ENCODE data around the gene STXBP1.

STXBP1 gene

GRCh38 chr9:127733614-127734013 is 121.5 kb downstream of the STXBP1 start:
- Histone ChIP-seq H3K4me3 (ENCODE audit: low read length) (no peak overlapping the region), H3K27ac (ENCODE audit: low read depth, low read length) (no peak overlapping the region), H3K36me3 (ENCODE audit: control insufficient read depth, low read length) (no peaks in the 10 kb centered on the region), H3K4me2 (ENCODE audit: low read length) (peak overlapping the region; percentile 80; the same call in 1 of the 2 replicates), H3K79me2 (ENCODE audit: control insufficient read depth, low read length) (no peaks in the 10 kb centered on the region), H3K9me2 (replicated peaks; ENCODE audit: control insufficient read depth, low read length) (no peaks in the 10 kb centered on the region), H3K4me1 (ENCODE audit: control insufficient read depth, low read length) (peaks cover 17% of the 10 kb centered on the region), H3F3A (ENCODE audit: control insufficient read depth, insufficient read depth) (no peaks in the 10 kb centered on the region; the same call in 1 of the 2 replicates), H3K27me3 (ENCODE audit: control insufficient read depth, low read length) (no peaks in the 10 kb centered on the region), H4K20me1 (ENCODE audit: control insufficient read depth, insufficient read depth, low read depth, low read length) (no peaks in the 10 kb centered on the region), H3K9me3 (ENCODE audit: control insufficient read depth, insufficient read depth, low read length) (no peaks in the 10 kb centered on the region)
- no peak for TF ChIP-seq EZH2phosphoT487 (IDR thresholded peaks at IDR 0.05; ENCODE audit: borderline replicate concordance, low read length)
- TF ChIP-seq, protein P1, sequence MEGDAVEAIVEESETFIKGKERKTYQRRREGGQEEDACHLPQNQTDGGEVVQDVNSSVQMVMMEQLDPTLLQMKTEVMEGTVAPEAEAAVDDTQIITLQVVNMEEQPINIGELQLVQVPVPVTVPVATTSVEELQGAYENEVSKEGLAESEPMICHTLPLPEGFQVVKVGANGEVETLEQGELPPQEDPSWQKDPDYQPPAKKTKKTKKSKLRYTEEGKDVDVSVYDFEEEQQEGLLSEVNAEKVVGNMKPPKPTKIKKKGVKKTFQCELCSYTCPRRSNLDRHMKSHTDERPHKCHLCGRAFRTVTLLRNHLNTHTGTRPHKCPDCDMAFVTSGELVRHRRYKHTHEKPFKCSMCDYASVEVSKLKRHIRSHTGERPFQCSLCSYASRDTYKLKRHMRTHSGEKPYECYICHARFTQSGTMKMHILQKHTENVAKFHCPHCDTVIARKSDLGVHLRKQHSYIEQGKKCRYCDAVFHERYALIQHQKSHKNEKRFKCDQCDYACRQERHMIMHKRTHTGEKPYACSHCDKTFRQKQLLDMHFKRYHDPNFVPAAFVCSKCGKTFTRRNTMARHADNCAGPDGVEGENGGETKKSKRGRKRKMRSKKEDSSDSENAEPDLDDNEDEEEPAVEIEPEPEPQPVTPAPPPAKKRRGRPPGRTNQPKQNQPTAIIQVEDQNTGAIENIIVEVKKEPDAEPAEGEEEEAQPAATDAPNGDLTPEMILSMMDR (IDR thresholded peaks at IDR 0.05; ENCODE audit: low read depth, low read length, poor library complexity, severe bottlenecking), result no peak

- no peak for TF ChIP-seq EZH2phosphoT487 (IDR thresholded peaks at IDR 0.05; ENCODE audit: borderline replicate concordance, low read length)
- TF ChIP-seq, protein P1 (IDR thresholded peaks at IDR 0.05; ENCODE audit: low read depth, low read length, poor library complexity, severe bottlenecking), result no peak
- H3K27ac ChIP-seq (ENCODE audit: low read depth, low read length), result no peak overlapping the region
- H3K36me3 ChIP-seq (ENCODE audit: control insufficient read depth, low read length), result no peaks in the 10 kb centered on the region
These were observed 122.2 kb downstream of the STXBP1 start for GRCh38 chr9:127734247-127734746.

DNA sequence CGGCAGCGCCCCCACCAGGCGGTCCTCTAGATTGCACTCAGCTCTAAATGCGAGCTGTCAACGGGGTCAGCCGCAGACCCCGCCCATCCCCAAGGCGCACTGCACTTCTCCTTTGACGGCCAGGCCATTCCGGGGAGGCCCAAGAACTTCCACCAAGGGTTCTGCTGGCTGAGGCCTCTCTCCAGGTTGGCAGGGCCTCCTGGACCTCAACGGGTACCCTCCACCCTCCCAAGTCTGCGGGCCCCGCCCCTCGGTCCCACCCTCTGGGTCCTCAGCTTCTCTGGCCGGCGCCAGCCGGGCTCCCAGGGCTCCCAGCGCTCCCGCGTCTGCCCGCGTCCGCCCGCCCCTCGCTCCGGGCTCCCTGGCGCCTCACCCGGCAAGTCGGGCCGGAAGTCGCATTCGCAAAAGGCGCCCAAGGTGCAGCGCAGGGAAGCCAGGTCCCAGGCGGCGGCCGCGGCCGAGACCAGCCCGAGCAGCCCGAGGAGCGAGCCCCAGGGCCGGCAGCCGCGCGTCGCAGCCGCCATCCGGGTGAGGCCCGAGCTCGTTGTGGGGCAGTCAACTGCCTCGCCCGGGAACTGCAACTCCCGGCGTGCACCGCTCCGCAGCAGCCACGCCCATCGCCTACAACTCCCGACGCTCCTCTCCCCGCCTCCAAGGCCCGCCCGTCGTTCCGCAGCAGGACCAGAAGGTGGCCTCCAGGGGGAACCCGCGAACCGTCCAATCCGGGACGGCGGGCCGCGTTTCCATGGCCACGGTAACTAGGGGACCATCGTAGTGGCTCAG is 122.9 kb downstream of the STXBP1 start, which contains the start of gene TOR2A:
Gene TOR2A, minus strand, starts transcription at position 548 of the 783 bp plus-strand sequence. Its CDS starts 24 bp downstream, at position 524.
- H3K9me2 ChIP-seq (replicated peaks; ENCODE audit: control insufficient read depth, low read length), result no peaks in the 10 kb centered on the region
- peaks cover 17% of the 10 kb centered on the region for H3K4me1 ChIP-seq (ENCODE audit: control insufficient read depth, low read length)
- peak within 1 kb of the TSS; percentile 85 for H3K4me3 ChIP-seq (ENCODE audit: low read length)
- peak within 1 kb of the TSS; percentile 80 for H3K4me2 ChIP-seq (ENCODE audit: low read length)
- no peaks in the 10 kb centered on the region for H3K36me3 ChIP-seq (ENCODE audit: control insufficient read depth, low read length)
- peak within 1 kb of the TSS; percentile 67 for H3K27ac ChIP-seq (ENCODE audit: low read depth, low read length)
- TF ChIP-seq, protein P1 (IDR thresholded peaks at IDR 0.05; ENCODE audit: low read depth, low read length, poor library complexity, severe bottlenecking), result peak; percentile 98
- no peak for TF ChIP-seq EZH2phosphoT487 (IDR thresholded peaks at IDR 0.05; ENCODE audit: borderline replicate concordance, low read length)
- H4K20me1 ChIP-seq (ENCODE audit: control insufficient read depth, insufficient read depth, low read depth, low read length), result no peaks in the 10 kb centered on the region
- no peaks in the 10 kb centered on the region; the same call in 1 of the 2 replicates for H3F3A ChIP-seq (ENCODE audit: control insufficient read depth, insufficient read depth)
- no peaks in the 10 kb centered on the region for H3K79me2 ChIP-seq (ENCODE audit: control insufficient read depth, low read length)
- H3K9me3 ChIP-seq (ENCODE audit: control insufficient read depth, insufficient read depth, low read length), result no peaks in the 10 kb centered on the region
- no peaks in the 10 kb centered on the region for H3K27me3 ChIP-seq (ENCODE audit: control insufficient read depth, low read length)

More at GRCh38 chr9:127734247-127734746, 122.2 kb downstream of the STXBP1 start:
- Histone ChIP-seq H3K4me2 (ENCODE audit: low read length) (peak overlapping the region; percentile 80), H4K20me1 (ENCODE audit: control insufficient read depth, insufficient read depth, low read depth, low read length) (no peaks in the 10 kb centered on the region), H3K79me2 (ENCODE audit: control insufficient read depth, low read length) (no peaks in the 10 kb centered on the region), H3K4me3 (ENCODE audit: low read length) (peak overlapping the region; percentile 85), H3K4me1 (ENCODE audit: control insufficient read depth, low read length) (peaks cover 17% of the 10 kb centered on the region), H3K9me2 (replicated peaks; ENCODE audit: control insufficient read depth, low read length) (no peaks in the 10 kb centered on the region), H3K9me3 (ENCODE audit: control insufficient read depth, insufficient read depth, low read length) (no peaks in the 10 kb centered on the region), H3K27me3 (ENCODE audit: control insufficient read depth, low read length) (no peaks in the 10 kb centered on the region), H3F3A (ENCODE audit: control insufficient read depth, insufficient read depth) (no peaks in the 10 kb centered on the region; the same call in 1 of the 2 replicates)
